ENCODE data around the gene BIRC5.

DNA sequence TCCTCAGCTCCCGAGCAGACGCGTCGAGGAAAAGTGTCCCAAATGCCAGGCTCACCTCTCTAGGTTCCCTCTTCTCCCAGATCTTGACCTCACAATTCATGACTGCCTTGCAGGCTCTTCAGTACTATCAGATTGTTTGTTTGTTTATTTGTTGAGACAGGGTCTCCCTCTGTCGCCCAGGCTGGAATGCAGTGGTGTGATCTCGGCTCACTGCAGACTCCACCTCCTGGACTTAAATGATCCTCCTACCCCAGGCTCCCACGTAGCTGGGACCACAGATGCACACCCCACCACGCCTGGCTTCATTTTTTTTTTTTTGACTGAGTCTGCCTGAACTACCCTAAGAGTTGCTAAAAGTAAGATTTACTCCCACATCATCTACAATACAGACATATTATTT lies 33.3 kb downstream of the BIRC5 start:
- no peak for TF ChIP-seq CTCF (optimal IDR thresholded peaks at IDR 0.05 in 1 of 3, IDR thresholded peaks at IDR 0.05 in 1 of 3, conservative IDR thresholded peaks at IDR 0.05 in 1 of 3; ENCODE audit: extremely low read depth in 1 of 3, insufficient read depth in 2 of 3, low read length in 3 of 3)
- TF ChIP-seq EZH2 (IDR thresholded peaks at IDR 0.05; ENCODE audit: low read length), result no peak

All from keratinocyte (primary cell).